DND-41 (cell line): ENCODE results near the gene CES3.

ENCODE experiments used
- ATAC-seq: fragments of 200-7000 bp; cut with Tn5 transposase; 3 replicates; pipeline ENCODE4 v1.9.1; 2021; ENCODE audit warnings: low read depth; ENCODE audit not compliant: insufficient read depth
- DNase-seq: peaks from one replicate; pipeline ENCODE4 v3.0.0-alpha.2; 2020
- H2AFZ ChIP-seq: 2 replicates; pipeline ENCODE4 v1.6.0; 2012; ENCODE audit warnings: low read depth, low read length
- H3K27ac ChIP-seq: 2 replicates; pipeline ENCODE4 v1.5.1; 2012; ENCODE audit warnings: low read length, inconsistent platforms
- H3K27me3 ChIP-seq: fragments of 200-600 bp; sonication (generic); 2 replicates; pipeline ENCODE4 v1.6.0; 2012; ENCODE audit warnings: low read length, mild to moderate bottlenecking, inconsistent platforms; ENCODE audit not compliant: insufficient read depth, poor library complexity
- H3K36me3 ChIP-seq: 2 replicates; pipeline ENCODE4 v1.5.1; 2012; ENCODE audit warnings: low read length, inconsistent platforms; ENCODE audit not compliant: insufficient read depth
- H3K4me1 ChIP-seq: 2 replicates; pipeline ENCODE4 v1.5.1; 2012; ENCODE audit warnings: mild to moderate bottlenecking, low read length; ENCODE audit not compliant: insufficient read depth
- H3K4me2 ChIP-seq: 2 replicates; pipeline ENCODE4 v1.6.0; 2012; ENCODE audit warnings: mild to moderate bottlenecking, moderate library complexity, low read length, inconsistent platforms; ENCODE audit not compliant: insufficient read depth
- H3K4me3 ChIP-seq, 2 experiments: fragments of 200-600 bp in 1 of 2; shearing (Covaris generic) in 1 of 2; 2 replicates each; pipeline ENCODE4 v1.5.1; 2012 to 2016; ENCODE audit warnings: inconsistent platforms in 2 of 2, low read length in 2 of 2, mild to moderate bottlenecking in 2 of 2, low read depth in 1 of 2, moderate library complexity in 1 of 2
- H3K79me2 ChIP-seq: 2 replicates; pipeline ENCODE4 v1.6.0; 2012; ENCODE audit warnings: low read length, inconsistent platforms; ENCODE audit not compliant: insufficient read depth
- H3K9ac ChIP-seq: 2 replicates; pipeline ENCODE4 v1.6.0; 2012; ENCODE audit warnings: low read depth, mild to moderate bottlenecking, inconsistent platforms, low read length, moderate library complexity
- H3K9me3 ChIP-seq: 2 replicates; pipeline ENCODE4 v1.5.1; 2012; ENCODE audit warnings: low read length, moderate library complexity, mild to moderate bottlenecking, inconsistent platforms; ENCODE audit not compliant: insufficient read depth, severe bottlenecking
- H4K20me1 ChIP-seq: 2 replicates; pipeline ENCODE4 v1.6.0; 2012; ENCODE audit warnings: low read length; ENCODE audit not compliant: insufficient read depth
- EZH2 ChIP-seq: IDR thresholded peaks from 3 replicates; pipeline ENCODE4 v1.6.1; 2012; ENCODE audit warnings: borderline replicate concordance, low read depth, mild to moderate bottlenecking, moderate library complexity, low read length, inconsistent platforms; ENCODE audit not compliant: severe bottlenecking
- TF ChIP-seq, protein P1 (sequence below): IDR thresholded peaks from 2 replicates; pipeline ENCODE4 v1.5.1; 2012; ENCODE audit warnings: borderline replicate concordance, low read length, moderate library complexity, mild to moderate bottlenecking; ENCODE audit not compliant: poor library complexity, severe bottlenecking; ENCODE audit errors: extremely low read depth

The CES3 gene

DNA sequence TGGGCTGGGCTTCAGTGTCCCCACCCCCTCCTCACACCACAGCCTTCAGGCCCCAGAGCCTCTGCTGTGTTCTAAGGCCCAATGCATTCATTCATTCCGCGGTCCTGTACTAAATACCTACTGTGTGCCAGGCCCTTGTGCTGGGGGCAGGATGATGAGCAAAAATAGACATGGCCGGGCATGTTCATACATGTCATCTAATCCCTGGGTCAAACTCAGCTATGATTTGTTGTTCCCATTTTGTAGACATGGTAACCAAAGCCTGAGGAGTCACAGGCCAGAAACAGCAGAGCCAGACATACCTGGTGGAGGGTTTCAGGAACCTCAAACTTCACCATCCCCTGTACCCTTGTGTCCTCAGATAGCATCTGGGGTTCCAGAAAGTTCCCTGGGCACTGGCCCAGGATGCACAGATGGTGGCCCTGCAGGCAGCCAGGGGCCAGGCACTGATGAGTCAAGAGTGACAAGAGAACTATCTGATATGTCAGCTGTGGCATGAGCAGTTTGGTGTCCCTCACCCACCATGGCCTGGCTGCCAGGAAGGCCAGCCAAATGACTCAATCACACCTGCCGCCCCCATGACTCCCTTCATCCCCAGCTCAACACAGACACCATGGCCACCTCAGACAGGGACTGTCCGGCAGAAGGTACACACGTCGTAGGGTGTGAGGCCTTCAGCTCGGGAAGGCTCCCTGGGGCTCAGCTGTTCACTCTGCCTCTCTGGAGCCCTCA, 33.0 kb upstream of the CES3 start:
- no peak overlapping the region for H3K27ac ChIP-seq
- H2AFZ ChIP-seq, result no peak overlapping the region
- H3K4me2 ChIP-seq, result no peak overlapping the region
- H3K9ac ChIP-seq, result no peak overlapping the region
- H4K20me1 ChIP-seq, result peaks cover 5% of the 10 kb centered on the region; the same call in 1 of the 2 replicates
- peaks cover 7% of the 10 kb centered on the region for H3K79me2 ChIP-seq
- no peak for DNase-seq
- H3K4me1 ChIP-seq, result peaks cover 11% of the 10 kb centered on the region
- peaks cover 11% of the 10 kb centered on the region for H3K36me3 ChIP-seq
- no peaks in the 10 kb centered on the region for H3K27me3 ChIP-seq
- no peaks in the 10 kb centered on the region for H3K9me3 ChIP-seq
- no peak overlapping the region for H3K4me3 ChIP-seq
- TF ChIP-seq, protein P1, sequence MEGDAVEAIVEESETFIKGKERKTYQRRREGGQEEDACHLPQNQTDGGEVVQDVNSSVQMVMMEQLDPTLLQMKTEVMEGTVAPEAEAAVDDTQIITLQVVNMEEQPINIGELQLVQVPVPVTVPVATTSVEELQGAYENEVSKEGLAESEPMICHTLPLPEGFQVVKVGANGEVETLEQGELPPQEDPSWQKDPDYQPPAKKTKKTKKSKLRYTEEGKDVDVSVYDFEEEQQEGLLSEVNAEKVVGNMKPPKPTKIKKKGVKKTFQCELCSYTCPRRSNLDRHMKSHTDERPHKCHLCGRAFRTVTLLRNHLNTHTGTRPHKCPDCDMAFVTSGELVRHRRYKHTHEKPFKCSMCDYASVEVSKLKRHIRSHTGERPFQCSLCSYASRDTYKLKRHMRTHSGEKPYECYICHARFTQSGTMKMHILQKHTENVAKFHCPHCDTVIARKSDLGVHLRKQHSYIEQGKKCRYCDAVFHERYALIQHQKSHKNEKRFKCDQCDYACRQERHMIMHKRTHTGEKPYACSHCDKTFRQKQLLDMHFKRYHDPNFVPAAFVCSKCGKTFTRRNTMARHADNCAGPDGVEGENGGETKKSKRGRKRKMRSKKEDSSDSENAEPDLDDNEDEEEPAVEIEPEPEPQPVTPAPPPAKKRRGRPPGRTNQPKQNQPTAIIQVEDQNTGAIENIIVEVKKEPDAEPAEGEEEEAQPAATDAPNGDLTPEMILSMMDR, result no peak
- no peak for TF ChIP-seq EZH2
- ATAC-seq, result no peak

DNA sequence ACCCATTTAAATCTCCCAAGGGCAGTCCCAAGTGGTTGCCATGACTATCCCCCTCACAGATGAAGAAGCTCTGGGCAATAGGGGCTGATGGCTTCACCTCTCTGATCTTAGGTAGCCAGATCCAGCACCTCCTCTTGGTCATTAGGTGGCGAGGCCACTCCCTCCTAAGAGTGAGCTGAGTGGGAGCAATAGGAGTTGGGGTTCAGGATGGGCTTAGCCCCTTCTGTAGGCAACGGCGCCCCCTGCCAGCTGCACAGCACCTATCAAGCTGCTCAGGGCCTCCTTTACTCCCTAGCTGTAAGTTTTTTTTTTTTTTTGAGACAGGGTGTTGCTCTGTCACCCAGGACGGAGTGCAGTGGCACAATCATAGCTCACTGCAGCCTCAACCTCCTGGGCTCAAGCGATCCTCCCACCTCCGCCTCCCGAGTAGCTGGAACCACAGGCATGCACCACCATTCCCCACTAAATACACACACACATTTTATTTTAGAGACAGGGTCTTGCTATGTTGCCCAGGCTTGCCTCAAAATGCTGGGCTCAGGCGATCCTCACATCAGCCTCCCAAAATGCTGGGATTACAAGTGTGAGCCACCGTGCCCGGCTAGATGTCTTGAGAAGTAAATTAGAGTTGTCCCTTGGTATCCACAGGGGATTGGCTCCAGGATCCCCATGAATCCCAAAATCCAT, 32.2 kb upstream of the CES3 start:
- peaks cover 13% of the 10 kb centered on the region for H4K20me1 ChIP-seq
- peak; percentile 49 for DNase-seq
- peaks cover 15% of the 10 kb centered on the region for H3K79me2 ChIP-seq
- peaks cover 11% of the 10 kb centered on the region for H3K36me3 ChIP-seq
- H3K4me3 ChIP-seq, result no peak overlapping the region
- ATAC-seq, result peak; percentile 74
- H3K4me2 ChIP-seq, result no peak overlapping the region
- no peaks in the 10 kb centered on the region for H3K27me3 ChIP-seq
- H3K4me1 ChIP-seq, result peaks cover 19% of the 10 kb centered on the region
- H3K27ac ChIP-seq, result no peak overlapping the region
- H2AFZ ChIP-seq, result no peak overlapping the region
- H3K9me3 ChIP-seq, result no peaks in the 10 kb centered on the region
- no peak overlapping the region for H3K9ac ChIP-seq
- TF ChIP-seq, protein P1, result peak; percentile 59
- TF ChIP-seq EZH2, result no peak

- TF ChIP-seq, protein P1, result no peak
- no peak for TF ChIP-seq EZH2
- H3K36me3 ChIP-seq, result peaks cover 11% of the 10 kb centered on the region
- H3K27ac ChIP-seq, result no peak overlapping the region
- ATAC-seq (no peak), DNase-seq (no peak)
- H3K4me2 ChIP-seq, result no peak overlapping the region
- no peak overlapping the region for H2AFZ ChIP-seq
- H3K4me1 ChIP-seq, result peaks cover 23% of the 10 kb centered on the region
- no peaks in the 10 kb centered on the region for H3K9me3 ChIP-seq
- no peak overlapping the region for H3K4me3 ChIP-seq
- no peaks in the 10 kb centered on the region for H3K27me3 ChIP-seq
- peaks cover 28% of the 10 kb centered on the region for H3K79me2 ChIP-seq
- H3K9ac ChIP-seq, result no peak overlapping the region
- H4K20me1 ChIP-seq, result peaks cover 13% of the 10 kb centered on the region
These were observed 30.9 kb upstream of the CES3 start for GRCh38 chr16:66930189-66930588.
